ENCODE results near the gene PPFIBP2.

DNA sequence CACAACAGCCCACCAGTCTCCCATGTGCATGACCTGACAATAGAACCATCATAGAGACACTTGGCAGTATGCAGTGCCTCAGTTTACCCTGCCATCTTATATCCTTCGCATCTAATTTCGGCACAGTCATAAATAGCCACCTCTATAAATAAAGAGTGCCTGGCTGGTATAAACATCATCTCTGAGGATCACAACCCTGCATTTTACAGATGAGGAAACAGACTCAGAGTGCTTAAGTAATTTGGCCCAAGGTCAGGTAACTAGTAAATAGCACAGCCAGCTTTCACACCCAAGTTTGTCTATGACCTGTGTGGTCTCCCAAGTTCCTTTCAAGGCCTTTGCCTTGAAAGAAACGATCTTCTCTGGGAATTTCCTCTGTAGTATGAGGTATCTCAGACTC is 114.9 kb downstream of the PPFIBP2 start:
- TF ChIP-seq POLR2A (IDR thresholded peaks at IDR 0.05) (no peak), POLR2AphosphoS5 (IDR thresholded peaks at IDR 0.05) (no peak)
- TF ChIP-seq, protein P1, sequence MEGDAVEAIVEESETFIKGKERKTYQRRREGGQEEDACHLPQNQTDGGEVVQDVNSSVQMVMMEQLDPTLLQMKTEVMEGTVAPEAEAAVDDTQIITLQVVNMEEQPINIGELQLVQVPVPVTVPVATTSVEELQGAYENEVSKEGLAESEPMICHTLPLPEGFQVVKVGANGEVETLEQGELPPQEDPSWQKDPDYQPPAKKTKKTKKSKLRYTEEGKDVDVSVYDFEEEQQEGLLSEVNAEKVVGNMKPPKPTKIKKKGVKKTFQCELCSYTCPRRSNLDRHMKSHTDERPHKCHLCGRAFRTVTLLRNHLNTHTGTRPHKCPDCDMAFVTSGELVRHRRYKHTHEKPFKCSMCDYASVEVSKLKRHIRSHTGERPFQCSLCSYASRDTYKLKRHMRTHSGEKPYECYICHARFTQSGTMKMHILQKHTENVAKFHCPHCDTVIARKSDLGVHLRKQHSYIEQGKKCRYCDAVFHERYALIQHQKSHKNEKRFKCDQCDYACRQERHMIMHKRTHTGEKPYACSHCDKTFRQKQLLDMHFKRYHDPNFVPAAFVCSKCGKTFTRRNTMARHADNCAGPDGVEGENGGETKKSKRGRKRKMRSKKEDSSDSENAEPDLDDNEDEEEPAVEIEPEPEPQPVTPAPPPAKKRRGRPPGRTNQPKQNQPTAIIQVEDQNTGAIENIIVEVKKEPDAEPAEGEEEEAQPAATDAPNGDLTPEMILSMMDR (IDR thresholded peaks at IDR 0.05 in 8 of 11, conservative IDR thresholded peaks at IDR 0.05 in 3 of 11): no peak
